Measurements from ENCODE around the gene CHRFAM7A.
"Not testable (repeated sequence)": the region's sequence is repeated elsewhere in the genome, so short reads cannot be mapped to it uniquely, and the experiment has no call there.

CHRFAM7A gene

GRCh38 chr15:30392766-30393663 lies at the start of gene CHRFAM7A:
TSS of gene CHRFAM7A (minus strand) at chr15:30393540. CDS start at chr15:30383351, 10,189 bp downstream.
- not testable (repeated sequence) for DNase-seq (ENCODE audit: low read depth)

GRCh38 chr15:30438348-30438747 lies 45.0 kb upstream of the CHRFAM7A start:
- not testable (repeated sequence) for DNase-seq (ENCODE audit: low read depth)

- not testable (repeated sequence) for DNase-seq (ENCODE audit: low read depth)
These were observed 42.5 kb upstream of the CHRFAM7A start for GRCh38 chr15:30435878-30436277.

GRCh38 chr15:30420723-30421122 lies 27.4 kb upstream of the CHRFAM7A start:
- not testable (repeated sequence) for DNase-seq (ENCODE audit: low read depth)

GRCh38 chr15:30414160-30414559 lies 20.8 kb upstream of the CHRFAM7A start, which contains the start of gene GOLGA8R:
TSS of gene GOLGA8R (minus strand) at chr15:30414260. CDS start at chr15:30414162, 98 bp downstream.
- DNase-seq (ENCODE audit: low read depth) = not testable (repeated sequence)

GRCh38 chr15:30407636-30408035 lies 14.3 kb upstream of the CHRFAM7A start:
- not testable (repeated sequence) for DNase-seq (ENCODE audit: low read depth)

GRCh38 chr15:30398988-30399387 lies 5.6 kb upstream of the CHRFAM7A start:
- peak; percentile 3 for DNase-seq (ENCODE audit: low read depth)

- DNase-seq (ENCODE audit: low read depth) = not testable (repeated sequence)
These were observed 288 bp upstream of the CHRFAM7A start for GRCh38 chr15:30393664-30393991.

GRCh38 chr15:30386318-30386887 lies 6.9 kb downstream of the CHRFAM7A start:
- not testable (repeated sequence) for DNase-seq (ENCODE audit: low read depth)

- not testable (repeated sequence) for DNase-seq (ENCODE audit: low read depth)
These were observed 16.3 kb downstream of the CHRFAM7A start for GRCh38 chr15:30377082-30377413.

GRCh38 chr15:30376375-30377081 lies 16.8 kb downstream of the CHRFAM7A start:
- not testable (repeated sequence) for DNase-seq (ENCODE audit: low read depth)

- not testable (repeated sequence) for DNase-seq (ENCODE audit: low read depth)
These were observed 17.5 kb downstream of the CHRFAM7A start for GRCh38 chr15:30375872-30376271.

GRCh38 chr15:30374862-30375261 lies 18.5 kb downstream of the CHRFAM7A start:
- DNase-seq (ENCODE audit: low read depth) = not testable (repeated sequence)

GRCh38 chr15:30368271-30368670 lies 25.1 kb downstream of the CHRFAM7A start:
- DNase-seq (ENCODE audit: low read depth) = not testable (repeated sequence)

- DNase-seq (ENCODE audit: low read depth) = not testable (repeated sequence)
These were observed 26.1 kb downstream of the CHRFAM7A start for GRCh38 chr15:30367246-30367645.

GRCh38 chr15:30361404-30361803 lies 31.9 kb downstream of the CHRFAM7A start:
- DNase-seq (ENCODE audit: low read depth) = not testable (repeated sequence)

- not testable (repeated sequence) for DNase-seq (ENCODE audit: low read depth)
These were observed 32.4 kb downstream of the CHRFAM7A start for GRCh38 chr15:30360990-30361389.

GRCh38 chr15:30355043-30355442 lies 38.3 kb downstream of the CHRFAM7A start:
- DNase-seq (ENCODE audit: low read depth) = not testable (repeated sequence)

- DNase-seq (ENCODE audit: low read depth) = not testable (repeated sequence)
These were observed 43.5 kb downstream of the CHRFAM7A start for GRCh38 chr15:30349803-30350202.

GRCh38 chr15:30336584-30336983 lies 56.8 kb downstream of the CHRFAM7A start:
- DNase-seq (ENCODE audit: low read depth) = not testable (repeated sequence)

- not testable (repeated sequence) for DNase-seq (ENCODE audit: low read depth)
These were observed 59.2 kb downstream of the CHRFAM7A start for GRCh38 chr15:30334152-30334551.

GRCh38 chr15:30326145-30326544 lies 67.2 kb downstream of the CHRFAM7A start:
- not testable (repeated sequence) for DNase-seq (ENCODE audit: low read depth)
